Erythroblast (primary cell): ENCODE results near the gene INSRR.

Source experiments
- GATA1 ChIP-seq: IDR thresholded peaks from 2 replicates; pipeline ENCODE4 v1.6.1; 2011; ENCODE audit warnings: low read depth, mild to moderate bottlenecking, control low read depth, low read length, moderate library complexity
- POLR2A ChIP-seq: IDR thresholded peaks from 2 replicates; pipeline ENCODE4 v1.6.1; 2011; ENCODE audit warnings: mild to moderate bottlenecking, low read length

DNA sequence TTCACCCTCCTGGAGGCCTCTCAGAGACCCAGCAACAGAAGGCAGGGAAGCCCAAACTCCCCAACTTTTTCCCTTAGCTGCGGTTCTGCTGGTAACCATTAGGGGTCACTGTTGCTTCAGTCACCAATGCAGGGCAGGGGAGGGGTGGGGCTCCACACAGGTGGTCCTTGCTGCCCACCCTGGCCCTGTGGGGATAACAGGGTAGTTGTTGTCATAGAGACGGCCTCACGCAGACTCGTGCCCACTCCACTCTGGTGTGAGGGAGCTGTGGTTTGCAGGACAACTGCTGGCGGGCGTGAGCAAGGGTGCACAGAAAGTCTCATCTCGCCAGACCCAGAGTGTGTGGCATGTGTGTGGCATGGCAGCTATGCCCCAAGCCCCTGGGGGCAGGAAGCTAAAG lies 19.9 kb downstream of the INSRR start:
- TF ChIP-seq GATA1 (no peak), POLR2A (no peak)
